Tibial nerve (tissue), 4 donors: ENCODE data around the gene TEC.

ENCODE experiments used
- CTCF ChIP-seq, 5 experiments: fragments of 200-600 bp in 3 of 5; fragments of 450-650 bp in 2 of 5; sonication (generic) in 3 of 5; IDR thresholded peaks; one replicate each; pipeline ENCODE4 v1.5.1; 2016 to 2019; ENCODE audit warnings: antibody characterized with exemption in 5 of 5, mild to moderate bottlenecking in 3 of 5, moderate library complexity in 2 of 5
- EP300 ChIP-seq, 2 donors: sonication (generic); formaldehyde crosslinking; IDR thresholded peaks; one replicate each; pipeline ENCODE4 v1.6.1; 2017; ENCODE audit warnings: antibody characterized with exemption in 2 of 2, mild to moderate bottlenecking in 1 of 2
- POLR2A ChIP-seq, 2 donors: fragments of 450-650 bp; IDR thresholded peaks; one replicate each; pipeline ENCODE4 v1.6.1; 2017; ENCODE audit warnings: antibody characterized with exemption in 2 of 2, mild to moderate bottlenecking in 2 of 2, moderate library complexity in 2 of 2

DNA sequence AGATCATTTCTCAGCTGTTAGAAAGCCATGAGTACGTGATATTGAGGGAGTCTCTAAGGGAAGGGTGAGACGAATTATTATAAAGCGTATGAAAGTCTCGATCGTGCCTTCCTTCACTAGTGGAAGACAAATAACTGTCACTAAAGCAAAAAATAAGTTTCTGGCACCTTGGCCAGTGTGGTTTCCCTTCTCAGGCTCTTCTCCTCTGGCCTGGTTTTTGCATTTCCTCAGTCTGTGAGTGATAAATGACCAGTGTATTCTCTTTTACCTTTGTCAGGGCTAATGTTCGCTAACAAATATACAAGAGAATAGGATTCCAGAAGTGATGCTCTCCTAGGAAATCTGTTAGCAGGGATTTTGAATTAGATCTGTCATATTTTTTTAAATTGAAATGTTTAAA lies 155.2 kb downstream of the TEC start:
- TF ChIP-seq CTCF (IDR thresholded peaks at IDR 0.05): no peak
- no peak for TF ChIP-seq POLR2A (IDR thresholded peaks at IDR 0.05)
- no peak for TF ChIP-seq EP300 (IDR thresholded peaks at IDR 0.05)
